ENCODE measurements around the gene PRIMA1. TPM values are rescaled to one million over a fixed set of nuclear protein-coding genes. Genes with fewer than 3 reads are reported as not detected.

Gene PRIMA1
- total and polyA plus RNA-seq, 9 of the 15 experiments (the other 6 are each of a cell fraction or from before 2014, with no cell fraction given) = not detected

GRCh38 chr14:93688239-93688666, 100.0 kb downstream of the PRIMA1 start (continued):
- TF ChIP-seq, protein P1, sequence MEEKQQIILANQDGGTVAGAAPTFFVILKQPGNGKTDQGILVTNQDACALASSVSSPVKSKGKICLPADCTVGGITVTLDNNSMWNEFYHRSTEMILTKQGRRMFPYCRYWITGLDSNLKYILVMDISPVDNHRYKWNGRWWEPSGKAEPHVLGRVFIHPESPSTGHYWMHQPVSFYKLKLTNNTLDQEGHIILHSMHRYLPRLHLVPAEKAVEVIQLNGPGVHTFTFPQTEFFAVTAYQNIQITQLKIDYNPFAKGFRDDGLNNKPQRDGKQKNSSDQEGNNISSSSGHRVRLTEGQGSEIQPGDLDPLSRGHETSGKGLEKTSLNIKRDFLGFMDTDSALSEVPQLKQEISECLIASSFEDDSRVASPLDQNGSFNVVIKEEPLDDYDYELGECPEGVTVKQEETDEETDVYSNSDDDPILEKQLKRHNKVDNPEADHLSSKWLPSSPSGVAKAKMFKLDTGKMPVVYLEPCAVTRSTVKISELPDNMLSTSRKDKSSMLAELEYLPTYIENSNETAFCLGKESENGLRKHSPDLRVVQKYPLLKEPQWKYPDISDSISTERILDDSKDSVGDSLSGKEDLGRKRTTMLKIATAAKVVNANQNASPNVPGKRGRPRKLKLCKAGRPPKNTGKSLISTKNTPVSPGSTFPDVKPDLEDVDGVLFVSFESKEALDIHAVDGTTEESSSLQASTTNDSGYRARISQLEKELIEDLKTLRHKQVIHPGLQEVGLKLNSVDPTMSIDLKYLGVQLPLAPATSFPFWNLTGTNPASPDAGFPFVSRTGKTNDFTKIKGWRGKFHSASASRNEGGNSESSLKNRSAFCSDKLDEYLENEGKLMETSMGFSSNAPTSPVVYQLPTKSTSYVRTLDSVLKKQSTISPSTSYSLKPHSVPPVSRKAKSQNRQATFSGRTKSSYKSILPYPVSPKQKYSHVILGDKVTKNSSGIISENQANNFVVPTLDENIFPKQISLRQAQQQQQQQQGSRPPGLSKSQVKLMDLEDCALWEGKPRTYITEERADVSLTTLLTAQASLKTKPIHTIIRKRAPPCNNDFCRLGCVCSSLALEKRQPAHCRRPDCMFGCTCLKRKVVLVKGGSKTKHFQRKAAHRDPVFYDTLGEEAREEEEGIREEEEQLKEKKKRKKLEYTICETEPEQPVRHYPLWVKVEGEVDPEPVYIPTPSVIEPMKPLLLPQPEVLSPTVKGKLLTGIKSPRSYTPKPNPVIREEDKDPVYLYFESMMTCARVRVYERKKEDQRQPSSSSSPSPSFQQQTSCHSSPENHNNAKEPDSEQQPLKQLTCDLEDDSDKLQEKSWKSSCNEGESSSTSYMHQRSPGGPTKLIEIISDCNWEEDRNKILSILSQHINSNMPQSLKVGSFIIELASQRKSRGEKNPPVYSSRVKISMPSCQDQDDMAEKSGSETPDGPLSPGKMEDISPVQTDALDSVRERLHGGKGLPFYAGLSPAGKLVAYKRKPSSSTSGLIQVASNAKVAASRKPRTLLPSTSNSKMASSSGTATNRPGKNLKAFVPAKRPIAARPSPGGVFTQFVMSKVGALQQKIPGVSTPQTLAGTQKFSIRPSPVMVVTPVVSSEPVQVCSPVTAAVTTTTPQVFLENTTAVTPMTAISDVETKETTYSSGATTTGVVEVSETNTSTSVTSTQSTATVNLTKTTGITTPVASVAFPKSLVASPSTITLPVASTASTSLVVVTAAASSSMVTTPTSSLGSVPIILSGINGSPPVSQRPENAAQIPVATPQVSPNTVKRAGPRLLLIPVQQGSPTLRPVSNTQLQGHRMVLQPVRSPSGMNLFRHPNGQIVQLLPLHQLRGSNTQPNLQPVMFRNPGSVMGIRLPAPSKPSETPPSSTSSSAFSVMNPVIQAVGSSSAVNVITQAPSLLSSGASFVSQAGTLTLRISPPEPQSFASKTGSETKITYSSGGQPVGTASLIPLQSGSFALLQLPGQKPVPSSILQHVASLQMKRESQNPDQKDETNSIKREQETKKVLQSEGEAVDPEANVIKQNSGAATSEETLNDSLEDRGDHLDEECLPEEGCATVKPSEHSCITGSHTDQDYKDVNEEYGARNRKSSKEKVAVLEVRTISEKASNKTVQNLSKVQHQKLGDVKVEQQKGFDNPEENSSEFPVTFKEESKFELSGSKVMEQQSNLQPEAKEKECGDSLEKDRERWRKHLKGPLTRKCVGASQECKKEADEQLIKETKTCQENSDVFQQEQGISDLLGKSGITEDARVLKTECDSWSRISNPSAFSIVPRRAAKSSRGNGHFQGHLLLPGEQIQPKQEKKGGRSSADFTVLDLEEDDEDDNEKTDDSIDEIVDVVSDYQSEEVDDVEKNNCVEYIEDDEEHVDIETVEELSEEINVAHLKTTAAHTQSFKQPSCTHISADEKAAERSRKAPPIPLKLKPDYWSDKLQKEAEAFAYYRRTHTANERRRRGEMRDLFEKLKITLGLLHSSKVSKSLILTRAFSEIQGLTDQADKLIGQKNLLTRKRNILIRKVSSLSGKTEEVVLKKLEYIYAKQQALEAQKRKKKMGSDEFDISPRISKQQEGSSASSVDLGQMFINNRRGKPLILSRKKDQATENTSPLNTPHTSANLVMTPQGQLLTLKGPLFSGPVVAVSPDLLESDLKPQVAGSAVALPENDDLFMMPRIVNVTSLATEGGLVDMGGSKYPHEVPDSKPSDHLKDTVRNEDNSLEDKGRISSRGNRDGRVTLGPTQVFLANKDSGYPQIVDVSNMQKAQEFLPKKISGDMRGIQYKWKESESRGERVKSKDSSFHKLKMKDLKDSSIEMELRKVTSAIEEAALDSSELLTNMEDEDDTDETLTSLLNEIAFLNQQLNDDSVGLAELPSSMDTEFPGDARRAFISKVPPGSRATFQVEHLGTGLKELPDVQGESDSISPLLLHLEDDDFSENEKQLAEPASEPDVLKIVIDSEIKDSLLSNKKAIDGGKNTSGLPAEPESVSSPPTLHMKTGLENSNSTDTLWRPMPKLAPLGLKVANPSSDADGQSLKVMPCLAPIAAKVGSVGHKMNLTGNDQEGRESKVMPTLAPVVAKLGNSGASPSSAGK (IDR thresholded peaks at IDR 0.05) = no peak
- no peak for TF ChIP-seq ZNF551 (CRISPR knock-in tag; IDR thresholded peaks at IDR 0.05)
- TF ChIP-seq ETS2 (tag; IDR thresholded peaks at IDR 0.05; ENCODE audit: borderline replicate concordance, poor library complexity, severe bottlenecking) = no peak
- TF ChIP-seq, protein P2, sequence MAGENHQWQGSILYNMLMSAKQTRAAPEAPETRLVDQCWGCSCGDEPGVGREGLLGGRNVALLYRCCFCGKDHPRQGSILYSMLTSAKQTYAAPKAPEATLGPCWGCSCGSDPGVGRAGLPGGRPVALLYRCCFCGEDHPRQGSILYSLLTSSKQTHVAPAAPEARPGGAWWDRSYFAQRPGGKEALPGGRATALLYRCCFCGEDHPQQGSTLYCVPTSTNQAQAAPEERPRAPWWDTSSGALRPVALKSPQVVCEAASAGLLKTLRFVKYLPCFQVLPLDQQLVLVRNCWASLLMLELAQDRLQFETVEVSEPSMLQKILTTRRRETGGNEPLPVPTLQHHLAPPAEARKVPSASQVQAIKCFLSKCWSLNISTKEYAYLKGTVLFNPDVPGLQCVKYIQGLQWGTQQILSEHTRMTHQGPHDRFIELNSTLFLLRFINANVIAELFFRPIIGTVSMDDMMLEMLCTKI (IDR thresholded peaks at IDR 0.05; ENCODE audit: partially characterized antibody) = no peak
- no peak for TF ChIP-seq ZNF280A (IDR thresholded peaks at IDR 0.05; ENCODE audit: low read depth, partially characterized antibody)
- no peak for TF ChIP-seq ZNF655 (CRISPR knock-in tag; IDR thresholded peaks at IDR 0.05)
